Left kidney (tissue), 2 donors: ENCODE measurements around the gene POU2F2. TPM values are rescaled to one million over a fixed set of nuclear protein-coding genes. Genes with fewer than 3 reads are reported as not detected.

Experiments
- DNase-seq: peaks from one replicate; pipeline ENCODE4 v3.0.0-alpha.2; 2013
- polyA plus RNA-seq: library from polyadenylated mRNA; unstranded; fragments of 120-200 nt; gene quantifications from one replicate; pipeline ENCODE4 v1.2.1, GENCODE V29; 2013; ENCODE audit not compliant: insufficient read length

Gene POU2F2
- polyA plus RNA-seq, 1 donor = 0.70 TPM

- no peak for DNase-seq
Measured at GRCh38 chr19:42099336-42099925, 32.8 kb downstream of the POU2F2 start.

DNA sequence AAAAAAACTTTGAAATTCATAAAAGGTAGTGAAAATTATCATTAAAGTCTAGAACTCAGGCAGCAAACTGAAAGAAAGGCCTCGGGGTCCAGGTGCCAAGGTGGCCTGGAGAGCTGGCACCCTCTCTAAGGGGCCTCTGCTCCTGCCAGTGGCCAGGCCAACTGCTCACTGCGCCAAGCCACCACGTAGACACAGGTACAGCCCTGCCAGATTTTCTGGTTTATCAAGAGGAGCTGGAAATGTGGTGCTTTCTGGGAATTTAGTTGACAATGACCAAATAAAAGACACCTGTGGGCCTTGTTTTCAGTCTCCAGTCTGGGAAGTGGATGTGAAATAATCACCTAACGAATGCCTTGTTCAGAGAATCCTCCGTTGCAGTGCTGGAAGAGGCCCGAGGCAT lies 33.5 kb downstream of the POU2F2 start:
- DNase-seq = no peak

DNA sequence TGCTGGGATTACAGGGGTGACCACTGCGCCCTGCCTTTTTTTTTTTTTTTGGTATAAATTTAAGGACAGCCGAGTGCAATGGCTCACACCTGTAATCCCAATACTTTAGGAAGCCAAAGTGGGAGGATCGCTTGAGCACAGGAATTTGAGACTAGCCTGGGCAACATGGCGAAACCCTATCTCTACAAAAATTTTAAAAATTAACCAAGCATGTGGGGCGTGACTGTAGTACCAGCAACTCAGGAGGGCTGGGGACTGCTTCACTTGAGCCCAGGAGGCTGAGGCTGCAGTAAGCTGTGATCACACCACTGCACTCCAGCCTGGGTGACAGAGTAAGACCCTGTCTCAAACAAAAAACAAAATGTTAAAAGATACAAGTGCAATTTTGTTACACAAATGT lies 34.8 kb downstream of the POU2F2 start:
- no peak for DNase-seq

- DNase-seq = no peak
Measured at GRCh38 chr19:42096255-42096837, 35.9 kb downstream of the POU2F2 start.

DNA sequence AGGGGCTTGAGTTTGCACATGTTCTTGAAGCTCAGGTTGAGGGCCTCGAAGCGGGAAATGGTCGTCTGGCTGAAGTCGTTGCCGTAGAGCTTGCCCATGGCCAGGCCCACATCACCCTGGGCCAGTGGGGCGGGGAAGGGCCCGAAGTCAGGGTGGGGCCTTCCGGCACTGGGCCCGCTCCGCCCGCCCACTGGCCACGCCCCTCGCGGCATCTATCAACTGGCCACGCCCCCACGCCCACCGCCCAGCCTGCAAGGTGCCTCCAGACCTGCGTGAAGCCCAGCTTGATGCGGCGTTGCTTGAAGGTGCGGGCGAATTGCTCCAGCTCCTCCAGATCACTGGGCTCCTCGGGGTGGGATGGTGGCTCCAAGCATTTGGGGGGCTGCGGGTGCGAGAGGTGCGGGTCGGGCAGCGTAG lies 36.4 kb downstream of the POU2F2 start:
- no peak for DNase-seq

GRCh38 chr19:42095142-42095813 lies 37.0 kb downstream of the POU2F2 start:
- no peak for DNase-seq

DNA sequence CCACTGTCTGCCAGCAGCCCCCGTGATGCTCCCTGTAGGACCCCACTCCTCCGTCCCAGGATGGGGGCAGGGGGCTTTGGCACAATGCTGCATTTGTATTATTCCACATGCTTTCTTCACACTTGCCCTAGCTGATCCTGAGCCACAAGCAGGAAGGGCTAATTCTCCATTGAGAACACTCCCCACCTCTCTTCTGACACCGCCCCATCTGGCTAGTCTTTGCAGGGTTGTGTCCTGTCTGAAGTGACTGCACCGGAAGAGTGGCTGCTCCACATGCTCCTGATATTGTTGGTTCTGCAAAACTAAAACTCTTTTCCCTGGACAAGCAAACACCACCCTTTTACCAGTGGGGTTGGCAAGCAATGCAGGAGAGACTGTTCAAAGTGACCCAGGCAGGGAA lies 38.3 kb downstream of the POU2F2 start:
- DNase-seq = no peak

- no peak for DNase-seq
Measured at GRCh38 chr19:42093505-42093904, 38.7 kb downstream of the POU2F2 start.

DNA sequence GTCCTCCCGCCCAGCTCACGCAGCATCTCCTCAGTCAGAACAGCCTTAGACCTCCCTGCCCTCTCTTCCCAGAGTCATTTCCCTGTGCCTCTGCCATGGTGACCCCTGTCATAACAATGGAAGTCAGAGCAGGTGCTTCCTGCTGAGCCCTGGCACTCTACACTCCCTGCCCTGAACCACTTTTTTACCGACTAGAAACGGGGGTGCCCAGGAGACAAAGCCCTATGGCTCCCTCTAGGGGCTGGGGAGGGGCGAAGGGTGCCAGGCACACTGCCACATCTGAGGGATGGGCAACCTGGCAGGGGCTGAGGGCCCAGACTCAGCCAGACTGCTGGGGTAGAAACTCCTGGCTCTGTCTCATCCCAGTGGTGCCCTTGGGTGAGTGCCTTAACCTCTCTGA lies 39.9 kb downstream of the POU2F2 start:
- DNase-seq = no peak

- DNase-seq = no peak
Measured at GRCh38 chr19:42091742-42092141, 40.5 kb downstream of the POU2F2 start.

DNA sequence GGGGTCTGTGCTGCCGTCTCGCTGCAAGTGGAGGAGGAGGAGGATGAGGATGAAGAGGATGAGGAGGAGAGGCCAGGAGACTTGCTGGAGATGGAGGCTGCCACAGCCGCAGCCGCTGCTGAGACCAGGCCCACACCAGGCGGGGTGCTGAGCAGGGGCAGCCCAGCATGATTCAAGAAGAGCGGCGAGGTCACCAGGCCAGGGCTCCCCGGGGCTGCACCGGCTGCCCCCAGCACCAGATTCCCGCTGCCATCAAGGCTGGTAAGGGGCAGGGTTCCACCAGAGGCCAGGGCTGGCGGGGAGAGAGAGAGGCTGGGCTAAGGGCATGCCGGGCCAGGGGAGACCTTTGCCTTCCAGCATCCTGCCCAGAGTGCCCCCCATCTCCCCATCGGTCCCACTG lies 40.9 kb downstream of the POU2F2 start:
- no peak for DNase-seq

DNA sequence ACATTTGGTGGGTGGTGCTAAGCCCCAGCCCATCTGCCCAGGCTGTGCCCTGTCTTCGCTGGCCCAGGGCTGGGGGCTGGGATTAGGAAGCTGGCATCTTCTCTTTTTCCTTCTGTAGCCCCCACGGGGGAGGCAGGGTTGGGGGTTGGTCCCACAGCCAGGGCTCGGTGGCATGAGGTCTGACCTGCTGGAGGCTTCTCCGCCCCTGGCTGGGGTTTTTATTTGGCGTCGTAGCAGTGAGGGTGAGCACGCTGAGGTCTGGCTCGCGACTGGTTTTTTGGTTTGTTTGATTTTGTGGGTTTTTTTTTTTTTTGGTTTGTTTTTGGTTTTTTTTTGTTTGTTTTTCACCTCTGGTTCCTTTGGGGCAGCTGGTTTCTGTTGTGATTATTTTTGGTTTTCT lies 41.6 kb downstream of the POU2F2 start:
- DNase-seq = no peak

DNA sequence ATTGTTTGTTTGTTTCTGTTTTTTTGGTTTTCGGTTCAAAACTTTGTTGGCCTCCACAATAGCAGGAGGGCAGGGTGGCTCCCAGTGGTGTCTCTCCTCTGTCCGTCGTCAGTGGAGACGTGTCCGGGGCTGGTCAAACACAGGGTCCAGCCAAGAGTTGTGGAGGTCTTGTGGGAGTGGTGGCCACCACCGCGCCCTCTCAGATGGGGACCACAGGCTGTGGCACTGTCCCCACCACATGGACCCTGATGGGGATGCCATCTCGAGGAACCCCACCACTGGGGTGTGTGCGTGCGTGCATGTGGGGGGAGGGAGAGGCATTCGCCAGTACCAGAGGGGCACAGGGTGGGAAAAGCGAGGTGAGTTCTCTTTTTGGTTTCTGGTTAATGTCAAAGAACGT lies 42.5 kb downstream of the POU2F2 start:
- DNase-seq = no peak

DNA sequence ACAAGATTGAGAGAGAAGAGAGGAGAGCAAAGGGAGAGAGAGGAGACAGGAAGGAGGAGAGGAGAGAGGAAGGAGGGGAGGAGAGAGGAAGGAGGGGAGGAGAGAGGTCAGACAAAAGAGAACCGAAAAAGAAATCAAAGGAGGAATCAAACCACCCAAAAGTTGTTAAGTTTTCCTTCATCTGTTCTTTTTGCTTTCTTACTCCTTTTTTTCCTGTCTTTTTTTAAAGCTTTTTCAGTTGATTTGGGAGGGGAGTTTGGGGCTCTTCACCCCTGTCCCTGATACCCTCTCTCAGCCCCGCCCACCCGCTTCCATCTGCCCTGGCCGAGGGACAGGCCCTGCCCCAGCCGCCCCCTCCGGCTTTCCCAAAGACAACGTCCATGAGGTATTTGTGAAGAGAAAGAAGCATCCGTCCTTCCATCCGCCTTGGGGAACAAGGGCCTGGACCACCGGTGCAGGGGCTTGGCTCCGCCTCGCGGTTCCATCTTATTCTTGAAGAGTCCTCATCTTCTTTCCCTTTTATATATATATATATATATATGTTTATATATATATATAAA lies 43.0 kb downstream of the POU2F2 start:
- DNase-seq = no peak

DNA sequence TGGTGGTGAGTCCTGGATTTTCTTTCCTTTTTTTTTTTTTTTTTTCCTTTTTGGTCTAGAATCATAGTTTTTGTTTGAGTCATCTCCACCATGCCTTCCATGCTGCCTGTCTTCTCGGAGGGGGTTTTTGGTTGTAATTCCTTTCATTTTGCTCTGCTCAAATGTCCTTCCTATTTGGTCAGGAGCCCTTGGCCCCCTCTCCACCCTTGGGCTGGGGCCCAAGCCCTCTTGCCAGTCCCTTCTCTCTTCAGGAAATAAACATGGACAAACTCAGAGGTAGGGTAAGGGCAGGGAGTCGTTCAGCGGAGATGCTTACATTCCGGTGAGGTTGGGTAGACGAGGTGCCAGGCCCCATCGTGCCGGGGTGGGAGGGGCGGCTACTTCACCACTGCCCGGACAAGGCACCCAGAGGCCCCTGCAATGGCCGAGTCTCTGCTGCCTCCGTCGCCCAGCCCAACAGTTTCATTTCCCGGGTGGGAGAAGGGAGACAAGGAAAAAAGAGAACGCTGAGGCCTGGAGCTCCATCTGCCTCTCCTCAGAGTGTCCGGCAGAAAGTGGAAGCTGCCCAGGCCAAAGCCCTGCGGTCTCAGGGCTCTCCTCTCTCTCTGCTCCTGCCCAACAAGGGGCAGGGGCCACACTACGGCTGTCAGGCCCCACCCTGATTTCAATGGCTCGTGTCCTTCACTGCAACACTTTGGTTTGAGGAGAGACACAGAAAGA lies 43.6 kb downstream of the POU2F2 start:
- no peak for DNase-seq

GRCh38 chr19:42086770-42087550 lies 45.3 kb downstream of the POU2F2 start:
- DNase-seq = no peak

GRCh38 chr19:42086188-42086736 lies 46.0 kb downstream of the POU2F2 start:
- DNase-seq = no peak

GRCh38 chr19:42083537-42083936 lies 48.7 kb downstream of the POU2F2 start:
- DNase-seq = no peak

DNA sequence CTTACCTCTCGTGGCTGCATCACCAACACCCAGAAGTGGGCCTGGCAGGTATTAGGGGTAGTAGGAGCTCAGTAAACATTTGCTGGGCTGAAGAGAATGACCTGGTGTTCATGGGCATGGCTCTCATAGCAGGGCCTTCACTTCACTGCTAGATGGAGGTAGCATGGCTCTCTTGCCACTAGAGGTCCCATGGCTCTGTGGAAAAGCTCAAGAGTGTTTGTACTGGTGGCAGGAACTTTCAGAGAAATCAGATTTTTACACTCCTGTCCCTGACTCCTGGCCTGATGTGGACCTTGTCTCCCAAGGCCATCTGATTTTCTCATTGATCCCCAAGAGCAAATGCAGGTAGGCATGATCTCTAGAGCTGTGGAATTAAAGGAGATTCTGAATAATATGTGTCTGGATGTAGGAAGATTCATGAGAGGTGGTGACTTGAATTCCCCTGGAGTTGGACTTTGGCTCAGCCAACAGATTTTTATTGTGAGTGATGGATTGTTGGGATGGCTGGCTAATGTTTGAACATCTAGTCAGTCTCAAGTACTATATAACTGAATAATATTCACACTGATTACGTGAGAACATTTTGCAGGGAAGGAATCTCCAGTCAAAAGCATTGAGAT lies 50.6 kb downstream of the POU2F2 start:
- no peak for DNase-seq

GRCh38 chr19:42080764-42081375 lies 51.4 kb downstream of the POU2F2 start:
- no peak for DNase-seq
